ENCODE measurements around the gene SRGAP3. TPM values are rescaled to one million over a fixed set of nuclear protein-coding genes. Genes with fewer than 3 reads are reported as not detected.

Gene SRGAP3
- total and polyA plus RNA-seq, 7 donors, result 0.69 to 7.7 (median 5.8) TPM

- H3K27me3 ChIP-seq, result no peaks in the 10 kb centered on the region
- H3K4me1 ChIP-seq, result peaks cover 0 to 5% (median 0%) of the 10 kb centered on the region in 4 donors
- DNase-seq, result no peak
- H3K27ac ChIP-seq, result no peak overlapping the region
- no peaks in the 10 kb centered on the region for H3K9me3 ChIP-seq
- H3K36me3 ChIP-seq, result no peaks in the 10 kb centered on the region
- 64 to 66% methylated on average over 11 of the region's 11 CpGs for WGBS, 2 donors
- intact Hi-C loops (cut with DNase I), result no loop called here
- no peak for TF ChIP-seq EP300 (IDR thresholded peaks at IDR 0.05)
- TF ChIP-seq POLR2A (IDR thresholded peaks at IDR 0.05), result no peak
- no peak for TF ChIP-seq POLR2AphosphoS5 (IDR thresholded peaks at IDR 0.05)
- TF ChIP-seq CTCF (IDR thresholded peaks at IDR 0.05), result no peak
- H3K4me3 ChIP-seq, result no peak overlapping the region
Observed at GRCh38 chr3:9280451-9281219, 31.2 kb upstream of the SRGAP3 start.

- Histone ChIP-seq H3K4me3 (no peak overlapping the region), H3K36me3 (no peaks in the 10 kb centered on the region), H3K4me1 (peaks cover 0 to 5% (median 0%) of the 10 kb centered on the region in 4 donors), H3K9me3 (no peaks in the 10 kb centered on the region), H3K27ac (no peak overlapping the region), H3K27me3 (no peaks in the 10 kb centered on the region)
- intact Hi-C loops (cut with DNase I), result no loop called here
- DNase-seq, result no peak
- WGBS, 2 donors, result 64 to 69% methylated on average over 6 of the region's 6 CpGs
- no peak for TF ChIP-seq POLR2A (IDR thresholded peaks at IDR 0.05)
- TF ChIP-seq POLR2AphosphoS5 (IDR thresholded peaks at IDR 0.05), result no peak
- TF ChIP-seq CTCF (IDR thresholded peaks at IDR 0.05), result no peak
- no peak for TF ChIP-seq EP300 (IDR thresholded peaks at IDR 0.05)
Observed at GRCh38 chr3:9279966-9280365, 30.5 kb upstream of the SRGAP3 start.

DNA sequence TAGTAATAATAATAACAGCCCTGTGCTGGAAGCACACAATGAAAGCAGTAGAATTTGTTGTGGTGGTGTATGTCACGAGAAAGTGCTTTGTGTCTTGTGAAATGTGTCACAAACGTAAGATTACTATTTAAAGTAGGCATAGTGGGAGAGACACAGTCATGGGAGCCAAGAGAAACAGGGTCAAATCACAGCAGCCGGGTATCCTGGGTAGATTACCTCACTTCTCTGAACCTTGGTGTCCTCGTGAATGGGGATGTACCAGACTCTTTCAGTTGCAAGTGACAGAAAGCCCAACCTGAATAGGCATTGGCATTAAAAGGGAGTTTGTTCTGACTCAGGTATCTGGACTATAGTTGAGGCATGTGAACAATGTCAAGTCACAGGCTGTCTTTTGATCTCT is 29.1 kb upstream of the SRGAP3 start:
- H3K9me3 ChIP-seq, result no peaks in the 10 kb centered on the region
- no peaks in the 10 kb centered on the region for H3K36me3 ChIP-seq
- no peak overlapping the region for H3K4me3 ChIP-seq
- no peak overlapping the region for H3K27ac ChIP-seq
- 80 to 81% methylated on average over 4 of the region's 4 CpGs for WGBS, 2 donors
- TF ChIP-seq POLR2AphosphoS5 (IDR thresholded peaks at IDR 0.05) (no peak), POLR2A (IDR thresholded peaks at IDR 0.05) (no peak), CTCF (IDR thresholded peaks at IDR 0.05) (no peak), EP300 (IDR thresholded peaks at IDR 0.05) (no peak)
- no peak for DNase-seq
- intact Hi-C loops (cut with DNase I), result no loop called here
- H3K27me3 ChIP-seq, result no peaks in the 10 kb centered on the region
- H3K4me1 ChIP-seq, result peaks cover 0 to 5% (median 0%) of the 10 kb centered on the region in 4 donors

DNA sequence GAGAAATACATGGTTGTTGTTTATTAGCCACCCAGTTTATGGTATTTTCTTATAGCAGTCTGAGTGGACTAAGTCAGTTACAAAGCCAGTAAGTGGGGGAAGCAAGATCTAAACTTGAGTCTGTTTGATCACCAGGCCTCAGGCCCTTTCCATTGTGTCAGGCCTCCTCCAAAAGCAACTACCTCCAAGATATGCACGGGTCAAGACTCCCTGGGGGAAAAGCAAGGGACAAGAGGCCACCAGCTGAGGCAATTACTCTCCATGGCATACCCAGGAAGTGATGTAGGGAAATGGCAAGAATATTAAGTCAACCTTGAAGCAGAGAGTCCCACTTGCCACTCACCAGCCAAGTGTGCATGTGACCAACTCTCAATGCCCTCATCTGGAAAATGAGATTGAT is 28.6 kb upstream of the SRGAP3 start:
- Histone ChIP-seq H3K27ac (no peak overlapping the region), H3K9me3 (no peaks in the 10 kb centered on the region), H3K27me3 (no peaks in the 10 kb centered on the region), H3K4me3 (no peak overlapping the region), H3K36me3 (no peaks in the 10 kb centered on the region), H3K4me1 (peaks cover 0 to 5% (median 0%) of the 10 kb centered on the region in 4 donors)
- intact Hi-C loops (cut with DNase I), result no loop called here
- WGBS, 2 donors, result 64 to 85% methylated on average over 1 of the region's 1 CpG
- TF ChIP-seq POLR2AphosphoS5 (IDR thresholded peaks at IDR 0.05), result no peak
- no peak for TF ChIP-seq EP300 (IDR thresholded peaks at IDR 0.05)
- no peak for TF ChIP-seq CTCF (IDR thresholded peaks at IDR 0.05)
- no peak for TF ChIP-seq POLR2A (IDR thresholded peaks at IDR 0.05)
- DNase-seq, result no peak
